GM06990 (cell line): Measurements from ENCODE around the gene ZNF106.

Experiments used
- DNase-seq: peaks from one replicate; pipeline ENCODE4 v3.0.0-alpha.2; 2011; ENCODE audit not compliant: insufficient read length; ENCODE audit errors: extremely low read depth
- H3K27me3 ChIP-seq: replicated peaks from 2 replicates; pipeline ENCODE4 v1.6.0; 2011; ENCODE audit warnings: low read length; ENCODE audit not compliant: control insufficient read depth, insufficient read depth
- H3K36me3 ChIP-seq: 2 replicates; pipeline ENCODE4 v1.5.1; 2011; ENCODE audit warnings: low read length; ENCODE audit not compliant: control insufficient read depth, insufficient read depth
- H3K4me3 ChIP-seq: replicated peaks from 2 replicates; pipeline ENCODE4 v1.5.1; 2011; ENCODE audit warnings: low read depth, mild to moderate bottlenecking, control low read depth, low read length
- CTCF ChIP-seq: IDR thresholded peaks from 2 replicates; pipeline ENCODE4 v1.5.1; 2011; ENCODE audit warnings: low read length, control low read depth, mild to moderate bottlenecking, inconsistent platforms; ENCODE audit not compliant: insufficient read depth, poor library complexity, severe bottlenecking

The ZNF106 gene

GRCh38 chr15:42510258-42511006, 19.5 kb upstream of the ZNF106 start:
- H3K4me3 ChIP-seq, result no peak overlapping the region
- no peak for TF ChIP-seq CTCF

DNA sequence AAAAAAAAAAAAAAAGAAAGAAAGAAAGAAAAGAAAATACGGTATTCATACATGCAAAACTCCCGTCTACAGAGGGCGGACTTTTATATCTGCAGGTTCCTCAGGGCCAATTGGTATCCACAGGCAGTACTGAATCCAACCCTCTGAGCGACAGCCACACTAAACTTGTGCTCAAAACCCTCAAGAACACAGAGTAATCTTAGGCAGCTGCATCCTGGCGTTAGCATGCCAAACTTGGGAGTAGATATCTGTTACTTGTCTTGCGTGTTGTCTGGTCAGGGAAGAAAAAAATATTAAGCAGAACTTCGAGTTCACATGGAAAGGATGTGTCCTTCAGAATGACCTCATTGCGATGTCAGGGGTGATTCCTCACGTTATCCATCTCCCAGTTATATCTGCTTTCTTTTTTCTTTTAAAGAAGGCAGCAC, 17.3 kb upstream of the ZNF106 start:
- no peak for TF ChIP-seq CTCF
- DNase-seq, result no peak
- H3K36me3 ChIP-seq, result peaks cover 2% of the 10 kb centered on the region; the same call in 1 of the 2 replicates
- no peaks in the 10 kb centered on the region for H3K27me3 ChIP-seq
- no peak overlapping the region for H3K4me3 ChIP-seq

More at GRCh38 chr15:42510258-42511006, 19.5 kb upstream of the ZNF106 start:
- H3K27me3 ChIP-seq, result no peaks in the 10 kb centered on the region
- peaks cover 6% of the 10 kb centered on the region for H3K36me3 ChIP-seq
- DNase-seq, result no peak

- Histone ChIP-seq H3K27me3 (no peaks in the 10 kb centered on the region), H3K4me3 (no peak overlapping the region), H3K36me3 (no peaks in the 10 kb centered on the region)
- DNase-seq, result no peak
- TF ChIP-seq CTCF, result no peak
These were observed 16.6 kb upstream of the ZNF106 start for GRCh38 chr15:42507514-42507913.

DNA sequence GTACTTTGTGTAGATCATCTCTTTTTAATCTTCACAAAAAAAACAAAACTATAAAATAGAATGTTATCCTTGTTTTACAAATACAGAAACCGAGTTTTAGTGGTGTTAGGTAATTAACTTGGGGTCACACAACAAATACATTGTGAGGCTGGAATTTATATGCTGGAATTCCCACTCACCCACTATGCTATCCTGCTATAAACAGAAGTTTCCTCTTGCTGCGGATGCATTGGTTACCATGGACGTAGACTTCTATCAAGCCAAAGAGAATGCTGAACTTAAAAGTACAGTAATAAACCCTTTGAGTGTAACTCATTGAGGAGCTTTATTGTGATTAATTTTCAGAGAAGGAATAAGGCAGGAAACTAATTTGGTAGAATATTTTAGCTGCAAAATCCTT, 13.7 kb upstream of the ZNF106 start:
- no peak for TF ChIP-seq CTCF
- DNase-seq, result no peak
- no peaks in the 10 kb centered on the region for H3K36me3 ChIP-seq
- peak overlapping the region; percentile 26 for H3K4me3 ChIP-seq
- H3K27me3 ChIP-seq, result no peaks in the 10 kb centered on the region

GRCh38 chr15:42503825-42504224, 12.9 kb upstream of the ZNF106 start:
- TF ChIP-seq CTCF, result no peak
- peak; percentile 28 for DNase-seq
- Histone ChIP-seq H3K27me3 (no peaks in the 10 kb centered on the region), H3K4me3 (no peak overlapping the region), H3K36me3 (no peaks in the 10 kb centered on the region)
